DOHH2 (cell line): ENCODE measurements around the gene SUPT4H1.

Experiments used
- H3F3A ChIP-seq: fragments of 200-600 bp; sonication (generic), shearing (Covaris generic); 2 replicates; pipeline ENCODE4 v1.6.0; 2016; ENCODE audit warnings: antibody characterized with exemption, mild to moderate bottlenecking; ENCODE audit not compliant: control insufficient read depth, insufficient read depth
- H3K27ac ChIP-seq: fragments of 200-600 bp; sonication (generic); 2 replicates; pipeline ENCODE4 v1.5.1; 2014; ENCODE audit warnings: low read depth, mild to moderate bottlenecking, low read length, moderate library complexity
- H3K27me3 ChIP-seq: fragments of 200-600 bp; sonication (generic); 2 replicates; pipeline ENCODE4 v1.6.1; 2014; ENCODE audit warnings: mild to moderate bottlenecking, low read length, mixed read lengths; ENCODE audit not compliant: control insufficient read depth
- H3K36me3 ChIP-seq: fragments of 200-600 bp; sonication (generic); 2 replicates; pipeline ENCODE4 v1.6.1; 2014; ENCODE audit warnings: mild to moderate bottlenecking, low read length, moderate library complexity, mixed read lengths; ENCODE audit not compliant: control insufficient read depth
- H3K4me1 ChIP-seq: fragments of 200-600 bp; sonication (generic); 2 replicates; pipeline ENCODE4 v1.6.1; 2014; ENCODE audit warnings: mild to moderate bottlenecking, low read length, mixed read lengths; ENCODE audit not compliant: control insufficient read depth
- H3K4me2 ChIP-seq: fragments of 200-600 bp; sonication (generic); 2 replicates; pipeline ENCODE4 v1.6.0; 2014; ENCODE audit warnings: mild to moderate bottlenecking, low read length, moderate library complexity
- H3K4me3 ChIP-seq: fragments of 200-600 bp; sonication (generic); 2 replicates; pipeline ENCODE4 v1.5.1; 2014; ENCODE audit warnings: mild to moderate bottlenecking, low read length, mixed read lengths
- H3K79me2 ChIP-seq: fragments of 200-600 bp; sonication (generic); 2 replicates; pipeline ENCODE4 v1.6.1; 2014; ENCODE audit warnings: mild to moderate bottlenecking, low read length, mixed read lengths; ENCODE audit not compliant: control insufficient read depth
- H3K9me2 ChIP-seq: fragments of 200-600 bp; sonication (generic); replicated peaks from 2 replicates; pipeline ENCODE4 v1.6.1; 2014; ENCODE audit warnings: mild to moderate bottlenecking, low read length, mixed read lengths; ENCODE audit not compliant: control insufficient read depth
- H3K9me3 ChIP-seq: fragments of 200-600 bp; sonication (generic); 2 replicates; pipeline ENCODE4 v1.6.1; 2014; ENCODE audit warnings: antibody characterized with exemption, low read length, mixed read lengths; ENCODE audit not compliant: control insufficient read depth, insufficient read depth
- H4K20me1 ChIP-seq: fragments of 200-600 bp; sonication (generic); 2 replicates; pipeline ENCODE4 v1.6.0; 2014; ENCODE audit warnings: low read depth, mild to moderate bottlenecking, antibody characterized with exemption, low read length, moderate library complexity; ENCODE audit not compliant: control insufficient read depth, insufficient read depth
- EZH2phosphoT487 ChIP-seq: fragments of 200-600 bp; sonication (generic); IDR thresholded peaks from 2 replicates; pipeline ENCODE4 v1.6.1; 2017; ENCODE audit warnings: borderline replicate concordance, mild to moderate bottlenecking, antibody characterized with exemption, low read length, moderate library complexity, mixed read lengths
- TF ChIP-seq, protein P1 (sequence below): fragments of 200-600 bp; sonication (generic); IDR thresholded peaks from one replicate; pipeline ENCODE4 v1.5.1; 2014; ENCODE audit warnings: antibody characterized with exemption, mild to moderate bottlenecking, low read depth, low read length; ENCODE audit not compliant: poor library complexity, severe bottlenecking

Gene SUPT4H1

DNA sequence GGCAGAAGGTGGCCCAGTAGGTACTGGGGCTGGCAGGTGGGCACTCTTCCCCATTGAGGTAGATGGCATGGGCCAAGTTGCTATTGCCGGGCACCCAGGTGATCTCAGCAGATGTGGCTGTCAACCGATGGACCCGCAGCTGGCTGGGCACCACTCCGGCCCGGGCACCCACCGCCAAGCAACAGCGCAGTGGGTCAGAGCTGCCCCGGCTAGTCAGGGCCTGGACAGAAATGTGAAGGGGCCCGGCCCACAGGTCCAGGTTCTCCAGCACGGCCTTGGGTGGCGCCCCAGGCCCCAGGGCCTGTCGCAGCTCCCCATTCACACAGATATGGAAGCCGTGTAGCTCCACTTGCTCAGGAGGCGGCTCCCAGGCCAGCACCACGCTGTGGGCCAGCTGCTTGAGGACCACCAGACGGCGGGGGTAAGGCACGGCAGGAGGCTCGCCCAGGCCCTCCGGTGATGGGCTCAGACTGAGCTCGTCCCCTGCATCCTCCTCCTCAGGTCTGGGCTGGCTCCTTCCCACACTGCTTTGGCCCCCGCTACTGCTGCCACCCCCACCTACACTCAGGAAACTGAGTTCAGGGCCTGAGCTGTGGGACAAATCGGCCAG is 39.9 kb downstream of the SUPT4H1 start:
- H3K4me2 ChIP-seq = no peak overlapping the region
- no peaks in the 10 kb centered on the region for H3K36me3 ChIP-seq
- H3K4me1 ChIP-seq = peaks cover under 1% of the 10 kb centered on the region
- H3K27ac ChIP-seq = no peak overlapping the region
- no peaks in the 10 kb centered on the region for H4K20me1 ChIP-seq
- no peaks in the 10 kb centered on the region for H3K9me2 ChIP-seq
- no peaks in the 10 kb centered on the region for H3K9me3 ChIP-seq
- H3K4me3 ChIP-seq = no peak overlapping the region
- TF ChIP-seq, protein P1, sequence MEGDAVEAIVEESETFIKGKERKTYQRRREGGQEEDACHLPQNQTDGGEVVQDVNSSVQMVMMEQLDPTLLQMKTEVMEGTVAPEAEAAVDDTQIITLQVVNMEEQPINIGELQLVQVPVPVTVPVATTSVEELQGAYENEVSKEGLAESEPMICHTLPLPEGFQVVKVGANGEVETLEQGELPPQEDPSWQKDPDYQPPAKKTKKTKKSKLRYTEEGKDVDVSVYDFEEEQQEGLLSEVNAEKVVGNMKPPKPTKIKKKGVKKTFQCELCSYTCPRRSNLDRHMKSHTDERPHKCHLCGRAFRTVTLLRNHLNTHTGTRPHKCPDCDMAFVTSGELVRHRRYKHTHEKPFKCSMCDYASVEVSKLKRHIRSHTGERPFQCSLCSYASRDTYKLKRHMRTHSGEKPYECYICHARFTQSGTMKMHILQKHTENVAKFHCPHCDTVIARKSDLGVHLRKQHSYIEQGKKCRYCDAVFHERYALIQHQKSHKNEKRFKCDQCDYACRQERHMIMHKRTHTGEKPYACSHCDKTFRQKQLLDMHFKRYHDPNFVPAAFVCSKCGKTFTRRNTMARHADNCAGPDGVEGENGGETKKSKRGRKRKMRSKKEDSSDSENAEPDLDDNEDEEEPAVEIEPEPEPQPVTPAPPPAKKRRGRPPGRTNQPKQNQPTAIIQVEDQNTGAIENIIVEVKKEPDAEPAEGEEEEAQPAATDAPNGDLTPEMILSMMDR = no peak
- no peak for TF ChIP-seq EZH2phosphoT487
- no peaks in the 10 kb centered on the region for H3K27me3 ChIP-seq
- no peaks in the 10 kb centered on the region for H3K79me2 ChIP-seq
- no peaks in the 10 kb centered on the region for H3F3A ChIP-seq

DNA sequence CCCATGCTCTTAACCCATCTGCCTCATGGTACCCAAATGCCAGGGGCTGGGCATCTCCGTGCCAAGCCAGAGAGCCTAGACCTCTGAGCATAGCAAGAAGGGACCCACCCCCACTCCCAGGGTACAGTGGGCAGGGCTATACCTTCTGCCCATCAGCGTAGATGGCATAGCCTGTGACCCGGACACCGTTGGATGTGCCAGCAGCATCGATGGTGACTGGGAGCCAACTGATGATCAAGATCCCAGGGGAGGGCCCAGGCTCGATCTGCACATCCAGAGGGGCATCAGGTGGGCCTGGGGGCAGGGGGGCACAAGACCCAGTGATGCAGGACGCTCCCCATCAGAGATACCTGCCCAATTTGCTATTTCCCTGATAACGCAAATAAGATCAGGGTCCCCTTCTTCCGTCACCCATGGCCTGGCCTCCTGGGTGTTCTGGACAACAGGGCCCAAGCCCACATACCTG is 40.5 kb downstream of the SUPT4H1 start:
- Histone ChIP-seq H3K9me2 (no peaks in the 10 kb centered on the region), H3K27ac (no peak overlapping the region), H3K4me2 (no peak overlapping the region), H3K36me3 (no peaks in the 10 kb centered on the region), H3K9me3 (no peaks in the 10 kb centered on the region), H4K20me1 (no peaks in the 10 kb centered on the region), H3K27me3 (no peaks in the 10 kb centered on the region), H3K4me3 (no peak overlapping the region), H3K4me1 (no peaks in the 10 kb centered on the region), H3F3A (no peaks in the 10 kb centered on the region), H3K79me2 (no peaks in the 10 kb centered on the region)
- TF ChIP-seq, protein P1 = no peak
- no peak for TF ChIP-seq EZH2phosphoT487

GRCh38 chr17:58310511-58311428 is 41.2 kb downstream of the SUPT4H1 start:
- no peak overlapping the region for H3K27ac ChIP-seq

More at GRCh38 chr17:58310511-58311428, 41.2 kb downstream of the SUPT4H1 start:
- no peak overlapping the region for H3K4me2 ChIP-seq
- no peak overlapping the region for H3K4me3 ChIP-seq
- no peaks in the 10 kb centered on the region for H3K9me3 ChIP-seq
- no peaks in the 10 kb centered on the region for H3K27me3 ChIP-seq
- H3F3A ChIP-seq = no peaks in the 10 kb centered on the region
- H3K36me3 ChIP-seq = no peaks in the 10 kb centered on the region
- H4K20me1 ChIP-seq = no peaks in the 10 kb centered on the region
- H3K9me2 ChIP-seq = no peaks in the 10 kb centered on the region
- no peaks in the 10 kb centered on the region for H3K79me2 ChIP-seq
- TF ChIP-seq EZH2phosphoT487 = no peak
- TF ChIP-seq, protein P1 = no peak
- no peaks in the 10 kb centered on the region for H3K4me1 ChIP-seq
